Caki2 (cell line): ENCODE measurements around the gene FPGS. TPM values are rescaled to one million over a fixed set of nuclear protein-coding genes. Genes with fewer than 3 reads are reported as not detected.
"Not testable (repeated sequence)": the region's sequence is repeated elsewhere in the genome, so short reads cannot be mapped to it uniquely, and the experiment has no call there.

Experiments
- DNase-seq: peaks from one replicate; pipeline ENCODE4 v3.0.0-alpha.2; 2015; ENCODE audit warnings: low read depth
- in situ Hi-C: cut with HindIII; loops from 2 replicates; pipeline ENCODE4 v1.10.0; 2016; ENCODE audit warnings: low sequenced_read_pairs, low pct_unique_long_range_greater_than_20kb, mixed read lengths
- total RNA-seq: library from RNA; depleted of rRNA; stranded (reverse); fragments of >200 nt; shearing (Covaris generic); gene quantifications from 2 replicates; pipeline ENCODE4 v1.2.3, GENCODE V29; 2014; ENCODE audit warnings: low replicate concordance

Gene FPGS
- total RNA-seq, 1 experiment from 2014 or later: 76.5 TPM

DNA sequence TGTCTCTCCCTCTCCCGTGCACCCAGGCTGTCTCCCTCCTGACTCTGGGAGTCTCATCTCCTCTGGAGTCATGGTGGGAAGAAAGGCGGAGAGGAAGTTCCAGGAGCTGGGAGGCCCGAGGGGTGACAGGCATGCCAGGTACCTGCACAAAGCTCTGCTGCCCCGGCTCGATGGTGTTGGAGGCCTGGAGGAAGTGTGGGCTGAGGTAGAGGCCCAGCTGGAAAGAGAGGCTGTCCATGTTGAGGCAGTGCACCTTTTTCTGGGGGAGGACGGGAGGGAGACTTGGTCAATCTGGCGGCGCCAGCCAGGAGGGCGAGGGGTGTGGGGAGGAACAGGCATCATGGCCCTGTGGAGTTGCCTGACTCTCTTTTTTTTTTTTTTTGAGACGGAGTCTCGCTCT is 15.9 kb downstream of the FPGS start:
- in situ Hi-C loops: no loop called here
- DNase-seq: no peak

DNA sequence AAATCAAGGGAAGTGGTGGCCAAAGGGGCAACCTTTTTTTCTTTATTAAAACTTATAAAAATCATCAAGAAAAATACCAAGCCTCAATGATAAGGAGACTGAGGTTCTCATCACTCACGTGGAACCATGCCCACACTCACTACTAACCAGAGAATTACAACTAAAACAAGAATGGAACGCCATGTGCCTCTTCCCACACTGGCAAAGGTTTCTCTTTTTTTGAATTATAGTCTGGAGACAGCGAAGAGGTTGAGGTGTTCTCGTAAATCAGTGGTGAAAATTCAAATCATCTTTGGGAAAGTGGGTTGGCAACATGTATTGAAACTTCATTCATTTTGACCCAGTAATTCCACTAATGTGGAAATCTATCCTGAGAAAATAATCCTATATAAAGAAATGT is 19.4 kb downstream of the FPGS start:
- no peak for DNase-seq
- in situ Hi-C loops: no loop called here

DNA sequence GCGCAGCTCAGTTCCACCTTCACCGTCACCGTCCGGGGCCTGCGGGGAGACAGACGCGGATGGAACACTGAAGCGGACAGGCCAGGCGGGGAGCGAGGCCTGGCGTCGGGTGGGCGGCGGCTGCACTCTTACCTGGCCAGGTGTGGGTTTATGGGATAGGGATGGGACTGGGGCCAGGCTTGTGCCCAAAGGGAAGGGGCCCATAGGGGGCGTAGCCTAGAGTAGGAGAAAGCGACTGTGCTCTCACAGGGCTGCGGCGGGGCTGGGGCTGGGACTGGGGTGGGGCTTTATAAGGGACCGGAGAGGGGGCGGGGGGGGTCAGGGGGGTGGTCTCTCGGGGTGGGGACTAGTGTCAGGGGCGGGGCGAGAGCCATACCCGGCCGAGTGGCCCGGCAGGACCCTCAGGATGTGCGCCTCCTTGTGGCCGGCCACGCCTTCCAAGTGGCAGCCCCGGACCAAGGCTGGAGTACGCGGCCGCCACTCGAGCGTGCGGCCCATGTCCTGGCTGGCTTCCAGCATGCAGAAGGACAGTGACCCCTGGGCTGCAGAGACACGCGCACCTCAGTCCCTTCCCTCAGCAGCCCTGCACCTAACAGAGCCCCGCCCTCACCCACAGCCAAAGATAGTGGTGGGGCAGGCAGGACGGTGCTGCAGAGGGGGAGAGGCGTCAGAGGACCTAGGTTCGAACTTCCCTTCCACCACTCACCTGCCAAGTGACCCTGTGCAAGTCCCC is 22.8 kb downstream of the FPGS start:
- in situ Hi-C loops: no loop called here
- no peak for DNase-seq

DNA sequence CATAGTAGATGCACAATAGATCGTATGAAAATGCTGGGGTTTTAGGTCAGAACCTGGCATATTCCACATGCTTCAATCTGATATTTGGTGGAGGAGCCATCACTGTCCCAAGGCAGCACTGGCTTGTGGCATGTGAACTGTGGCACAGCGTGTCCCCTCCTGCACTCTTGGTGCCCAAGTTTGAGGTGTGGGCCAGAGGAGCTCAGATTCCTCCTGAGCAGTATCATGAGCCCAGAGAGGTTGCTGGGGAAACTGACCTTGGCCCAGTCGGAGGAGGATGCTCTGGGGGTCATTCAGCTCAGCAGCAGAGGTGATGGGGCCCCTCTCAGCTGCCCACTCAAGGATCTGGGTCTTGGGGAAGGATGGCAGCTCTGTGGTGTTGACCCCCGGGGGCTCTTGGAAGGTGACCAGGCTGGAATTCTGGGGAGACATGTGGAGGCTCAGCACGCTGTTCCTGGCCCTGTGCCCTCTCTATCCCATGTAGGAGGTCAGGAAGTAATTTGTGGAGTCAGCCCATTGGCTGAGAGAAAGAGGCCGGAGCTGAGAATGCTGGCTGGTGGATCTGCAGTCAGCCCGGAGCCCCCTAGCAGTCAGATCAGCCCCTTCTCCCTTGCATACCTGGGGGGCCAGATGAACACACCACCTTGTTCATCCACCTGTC is 23.7 kb downstream of the FPGS start:
- no peak for DNase-seq
- in situ Hi-C loops: no loop called here

DNA sequence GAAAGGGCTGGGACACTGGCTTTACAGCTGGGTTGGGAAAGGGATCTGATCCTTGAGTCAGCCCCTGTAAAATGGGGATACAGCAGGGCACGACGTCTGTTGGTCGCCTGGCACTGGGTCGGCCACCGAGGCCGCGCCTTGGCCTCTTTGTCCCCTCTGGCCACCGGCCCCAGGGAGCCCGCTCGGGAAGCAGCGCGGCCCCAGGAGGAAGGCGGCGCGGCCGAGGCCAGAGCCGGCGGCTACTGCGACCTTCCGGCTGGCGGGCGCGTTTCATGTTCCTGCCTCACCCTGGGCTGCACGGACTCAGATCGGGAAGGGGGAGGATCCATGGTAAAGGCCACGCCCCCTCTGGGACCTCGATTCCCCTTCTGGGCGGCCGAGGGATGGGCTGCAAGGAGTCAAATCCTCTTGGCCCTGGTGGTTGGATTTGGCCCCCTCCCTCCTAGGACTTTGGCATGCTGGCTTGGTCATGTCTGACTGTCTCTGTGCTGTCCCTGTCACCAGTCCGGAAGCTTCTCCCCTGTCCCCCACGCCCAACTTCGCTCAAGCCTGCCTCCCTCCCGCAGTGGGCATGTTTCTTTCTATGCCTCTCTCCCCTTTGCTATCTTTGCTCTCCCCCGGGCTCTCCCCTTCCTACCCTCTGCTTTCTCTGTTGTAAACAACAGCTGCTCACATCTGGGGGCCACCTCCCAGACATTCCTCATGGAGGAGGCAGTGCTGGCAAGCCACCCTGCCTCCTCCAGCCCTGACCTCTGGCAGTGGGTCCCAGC is 25.8 kb downstream of the FPGS start:
- DNase-seq: peak; percentile 32
- in situ Hi-C loops: no loop called here

DNA sequence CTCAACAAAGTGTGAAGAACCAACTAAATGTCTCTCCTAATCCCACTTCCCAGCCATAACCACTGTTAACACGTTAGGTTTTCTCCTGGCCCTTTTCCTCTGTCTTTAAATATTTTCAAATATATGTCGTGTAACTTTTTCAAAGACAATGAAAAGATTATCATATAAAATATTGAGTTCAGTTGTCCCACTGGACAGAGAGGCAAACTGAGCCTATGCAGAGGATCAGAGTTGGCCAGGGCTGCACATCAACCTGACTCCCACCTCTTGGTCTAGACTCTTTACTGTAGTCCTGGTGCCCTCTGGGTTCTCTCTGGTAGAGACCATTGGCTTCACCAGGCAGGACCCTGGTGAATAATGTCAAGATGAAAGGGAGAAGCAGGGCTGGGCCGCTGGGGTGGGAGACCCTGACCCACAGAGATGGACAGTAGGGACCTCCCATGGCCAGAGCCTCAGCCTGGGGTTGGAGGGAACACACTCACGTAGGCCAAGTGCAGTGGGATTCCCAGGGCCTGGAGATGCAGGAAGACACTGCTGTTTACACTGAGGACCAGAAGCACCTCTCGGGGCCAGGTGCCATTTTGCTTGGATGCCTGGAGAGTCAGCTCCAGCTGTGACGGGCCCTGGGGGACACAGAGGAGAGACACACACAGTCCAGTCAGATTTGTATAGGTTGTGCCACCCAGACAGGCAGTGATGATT is 26.7 kb downstream of the FPGS start:
- in situ Hi-C loops: no loop called here
- no peak for DNase-seq

DNA sequence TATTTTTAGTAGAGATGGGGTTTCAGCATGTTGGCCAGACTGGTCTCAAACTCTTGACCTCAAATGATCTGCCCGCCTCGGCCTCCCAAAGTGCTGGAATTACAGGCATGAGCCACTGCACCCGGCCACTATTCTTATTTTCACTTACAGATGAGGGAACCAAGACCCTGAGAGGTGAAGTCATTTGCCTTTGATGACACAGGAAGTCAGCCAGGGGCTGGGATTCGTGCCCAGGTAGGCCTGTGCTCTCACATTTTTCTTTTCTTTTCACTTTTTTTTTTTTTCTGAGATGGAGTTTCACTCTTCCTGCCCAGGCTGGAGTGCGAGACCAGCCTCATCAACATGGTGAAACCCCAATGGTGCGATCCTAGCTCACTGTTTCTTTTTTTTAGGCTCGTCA is 29.6 kb downstream of the FPGS start:
- in situ Hi-C loops: no loop called here
- no peak for DNase-seq

DNA sequence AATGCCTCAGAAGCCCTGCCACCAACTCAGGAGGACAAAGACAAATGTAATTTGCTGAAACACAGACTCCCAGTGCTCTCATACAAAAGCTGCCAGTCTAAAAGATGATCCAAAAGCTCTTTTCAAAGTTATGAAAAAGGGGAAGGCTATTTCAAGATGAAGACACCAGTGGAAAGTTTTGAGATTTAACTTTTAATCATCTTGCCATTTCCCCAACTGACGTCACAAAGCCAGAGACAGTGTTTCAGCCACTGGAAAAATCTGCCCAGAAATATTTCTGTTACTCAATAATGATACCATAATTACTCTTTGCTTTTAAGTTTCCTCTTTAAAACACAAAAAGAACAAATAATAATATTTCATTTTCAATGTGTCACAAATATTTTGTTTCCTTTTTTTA is 30.9 kb downstream of the FPGS start:
- in situ Hi-C loops: no loop called here
- no peak for DNase-seq

DNA sequence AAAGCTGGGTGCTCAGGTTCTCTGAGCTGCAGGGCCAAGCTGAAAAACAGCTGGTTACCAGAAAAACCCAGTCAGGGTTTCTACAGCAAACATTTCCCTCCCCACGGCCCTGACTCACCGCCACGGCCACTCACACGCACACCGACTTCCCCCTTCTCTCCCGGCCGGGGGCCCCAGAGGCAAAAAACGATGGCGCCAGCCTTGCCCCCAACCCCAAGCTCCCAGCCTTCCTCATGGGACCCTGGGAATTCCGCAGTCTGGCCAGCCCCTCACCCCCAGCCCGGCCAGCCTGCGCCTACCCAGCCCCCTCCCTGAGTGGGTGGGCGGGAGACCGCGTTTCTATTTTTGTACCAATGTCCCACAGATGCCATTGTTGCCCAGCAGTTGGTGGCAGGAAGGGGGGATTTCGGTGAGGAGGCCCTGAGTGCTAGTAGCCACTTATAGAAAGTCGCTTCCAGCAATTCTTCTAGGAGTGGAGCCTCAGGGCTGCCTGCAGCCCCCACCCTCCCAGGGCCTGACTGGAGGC is 33.4 kb downstream of the FPGS start:
- DNase-seq: no peak
- in situ Hi-C loops: no loop called here

DNA sequence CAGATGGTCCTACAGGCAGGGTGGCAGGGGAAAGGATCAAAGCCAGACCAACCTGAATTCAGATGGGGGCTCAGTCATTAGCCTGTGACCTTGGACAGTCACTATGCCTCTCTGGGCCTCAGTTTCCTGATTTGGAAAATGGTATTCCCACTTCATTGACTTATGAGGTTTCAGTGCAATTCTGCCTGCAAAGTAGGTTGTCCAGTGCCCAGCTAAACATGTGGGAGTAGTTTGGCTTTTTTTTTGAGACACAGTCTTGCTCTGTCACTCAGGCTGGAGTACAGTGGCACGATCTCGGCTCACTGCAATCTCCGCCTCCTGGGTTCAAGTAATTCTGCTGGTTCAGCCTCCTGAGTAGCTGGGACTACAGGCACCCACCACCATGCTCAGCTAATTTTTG is 33.9 kb downstream of the FPGS start:
- DNase-seq, in situ Hi-C loops: not testable (repeated sequence)

DNA sequence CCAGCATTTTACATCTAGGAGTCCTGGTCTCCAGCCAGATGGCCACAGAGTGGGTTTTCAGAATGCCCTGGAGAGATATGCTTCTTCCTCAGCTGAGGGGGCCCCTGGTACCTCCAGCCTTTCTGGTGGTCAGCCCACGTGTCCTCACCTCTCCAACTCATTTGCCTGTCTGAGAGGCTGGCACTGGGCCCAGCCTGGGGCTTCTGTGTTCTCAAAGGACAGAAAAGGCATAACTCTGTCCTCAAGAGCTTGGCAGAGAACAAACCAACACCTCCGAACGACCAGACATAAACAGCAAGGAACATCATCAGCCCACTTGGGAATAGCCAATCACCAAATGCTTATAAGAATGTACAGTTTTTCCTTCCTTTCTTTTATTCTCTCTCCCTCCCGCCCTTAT is 34.7 kb downstream of the FPGS start:
- in situ Hi-C loops: no loop called here
- DNase-seq: no peak

DNA sequence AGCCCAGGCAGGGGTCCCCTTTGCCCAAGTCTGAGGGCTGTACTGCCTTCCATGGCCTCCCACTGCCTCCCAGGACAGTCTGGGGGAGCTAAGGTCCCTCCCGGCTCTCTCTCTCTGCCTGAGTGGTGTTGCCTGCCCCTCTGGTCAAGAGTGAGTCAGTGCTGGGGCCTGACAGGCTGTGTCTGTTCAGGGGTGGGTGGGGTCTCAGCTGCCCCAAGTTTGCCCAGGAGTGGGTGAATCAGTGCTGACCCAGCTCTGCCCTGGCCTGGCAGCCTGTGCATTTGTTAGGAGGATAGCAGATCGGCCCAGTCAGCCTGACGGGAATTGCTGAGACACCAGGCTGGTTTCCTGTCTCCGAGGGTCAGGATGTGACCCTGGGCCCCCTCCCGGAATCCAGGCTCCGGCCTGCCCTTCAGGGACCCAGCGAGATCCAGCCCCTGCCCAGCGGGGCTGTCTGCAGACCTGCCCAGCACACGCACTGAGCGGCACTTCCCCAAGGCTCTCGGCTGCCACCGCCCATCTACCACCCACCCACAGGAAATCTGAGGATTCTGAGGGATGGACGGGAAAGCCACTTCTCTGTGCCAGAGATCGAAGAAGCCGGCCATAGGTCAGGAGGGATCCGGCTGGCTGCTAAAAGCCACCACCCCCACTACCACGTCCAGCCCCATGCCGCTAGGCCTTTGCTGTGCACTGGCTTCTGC is 35.8 kb downstream of the FPGS start:
- in situ Hi-C loops: no loop called here
- peak; percentile 48 for DNase-seq

DNA sequence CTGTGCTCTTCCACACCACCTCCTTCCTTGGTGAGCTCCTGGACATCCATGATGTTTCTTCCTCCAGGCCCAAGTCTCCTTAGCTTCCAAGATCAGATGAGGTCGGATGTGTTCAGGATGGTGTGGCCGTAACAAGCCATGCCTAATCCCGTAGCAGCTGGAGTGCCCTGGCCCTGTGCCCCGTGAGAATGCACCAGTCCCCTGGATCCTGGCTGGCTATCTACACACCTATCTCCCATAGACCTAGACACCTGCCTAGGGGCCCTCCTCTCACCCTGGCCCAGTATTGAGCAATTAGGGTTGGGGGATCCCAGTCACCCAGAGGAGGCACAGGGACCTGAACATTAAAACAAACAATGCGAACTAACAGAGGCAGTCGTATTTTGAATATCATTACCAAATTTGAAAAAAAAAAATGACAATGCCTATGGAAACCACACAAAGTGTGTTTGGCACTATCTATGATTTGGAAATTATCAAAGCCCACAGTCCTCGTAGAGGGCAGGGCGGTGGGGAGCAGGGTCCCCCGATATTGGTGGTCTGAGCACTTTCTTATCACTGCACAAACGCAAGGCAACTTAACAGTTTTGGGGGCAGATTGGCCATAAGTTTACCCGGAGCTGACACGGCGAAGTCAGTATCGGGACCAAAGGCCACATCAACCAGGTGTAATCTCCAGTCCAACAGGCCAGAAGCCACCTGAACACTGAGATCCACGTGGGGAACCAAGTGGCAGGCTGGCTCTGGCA is 38.6 kb downstream of the FPGS start:
- in situ Hi-C loops: no loop called here
- no peak for DNase-seq

DNA sequence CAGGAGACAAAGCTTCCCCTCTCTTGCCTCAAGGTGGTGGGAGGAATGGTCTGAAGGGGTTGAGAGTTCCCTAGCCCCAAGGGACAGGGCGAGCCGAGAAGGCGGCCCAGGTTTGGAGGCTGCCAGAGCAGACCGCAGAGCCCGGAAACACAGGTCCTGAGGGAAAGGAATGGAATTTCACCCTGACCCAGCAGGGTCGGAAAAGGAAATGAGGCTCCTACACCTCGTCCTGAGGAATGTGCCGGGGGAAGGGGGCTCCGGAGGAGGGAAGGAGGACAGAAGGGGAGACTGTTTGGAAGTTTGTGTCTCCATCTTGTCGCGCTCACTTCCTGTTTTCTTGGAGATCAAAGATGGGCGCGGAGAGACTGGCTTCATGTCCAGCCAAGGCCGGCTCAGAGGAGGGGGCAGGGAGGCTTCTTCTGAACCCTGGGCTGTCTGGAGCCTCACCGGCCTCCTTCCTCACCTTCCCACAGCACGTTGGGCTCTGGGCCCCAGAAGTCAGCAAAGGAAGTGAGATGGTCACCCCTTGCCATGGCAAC is 42.2 kb downstream of the FPGS start:
- in situ Hi-C loops: no loop called here
- DNase-seq: no peak

DNA sequence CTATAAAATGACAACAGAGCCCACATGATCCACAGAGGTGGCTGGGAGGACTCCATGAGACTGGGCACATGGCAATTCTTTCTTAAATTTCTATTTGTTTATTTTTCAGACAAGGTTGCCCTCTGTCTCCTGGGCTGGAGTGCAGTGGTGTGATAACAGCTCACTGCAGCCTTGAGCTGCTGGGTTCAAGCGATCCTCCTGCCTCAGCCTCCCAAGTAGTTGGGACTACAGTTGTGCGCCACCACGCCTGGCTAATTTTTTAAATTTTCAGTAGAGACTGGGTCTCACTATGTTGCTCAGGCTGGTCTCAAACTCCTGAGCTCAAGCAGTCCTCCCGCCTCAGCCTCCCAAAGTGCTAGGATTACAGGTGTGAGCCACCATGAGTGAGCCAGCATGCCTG is 42.9 kb downstream of the FPGS start:
- in situ Hi-C loops: not testable (repeated sequence)

DNA sequence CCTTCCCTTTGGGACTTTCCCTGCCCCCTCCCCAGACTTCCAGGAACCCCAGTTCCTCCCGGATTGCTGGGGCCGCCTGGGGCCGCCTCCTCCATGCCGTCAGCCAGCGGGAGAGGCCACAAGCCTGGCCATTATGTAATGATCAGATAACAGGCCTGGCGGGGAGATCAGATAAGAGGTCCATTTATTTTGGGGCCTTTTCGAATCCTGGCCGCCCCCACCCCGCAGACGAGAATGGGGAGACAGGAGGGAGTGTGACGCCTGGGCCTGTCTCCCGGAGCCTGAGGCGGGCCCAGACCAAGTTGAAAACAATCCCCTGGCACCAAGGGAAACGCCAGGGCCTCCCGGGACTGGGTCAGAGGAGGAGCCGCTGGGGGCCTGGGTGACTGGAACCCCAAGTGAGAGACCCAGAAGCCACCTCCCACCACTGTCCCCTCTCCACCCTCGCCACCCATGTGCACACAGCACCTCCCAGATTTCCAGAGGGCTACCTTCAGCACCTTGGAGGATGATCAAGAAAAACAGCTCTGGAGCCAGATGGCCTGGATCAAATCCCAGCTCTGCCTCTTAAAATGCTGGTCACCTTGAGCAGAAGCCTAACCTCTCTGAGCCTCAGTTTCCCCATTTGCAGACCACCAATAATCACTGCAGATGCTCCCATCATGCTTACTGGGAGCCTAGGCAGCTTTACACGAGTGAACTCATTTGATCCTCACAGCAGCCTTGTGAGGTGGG is 43.9 kb downstream of the FPGS start:
- DNase-seq: no peak
- in situ Hi-C loops: no loop called here

More for the DNA sequence above, 42.9 kb downstream of the FPGS start:
- not testable (repeated sequence) for DNase-seq

DNA sequence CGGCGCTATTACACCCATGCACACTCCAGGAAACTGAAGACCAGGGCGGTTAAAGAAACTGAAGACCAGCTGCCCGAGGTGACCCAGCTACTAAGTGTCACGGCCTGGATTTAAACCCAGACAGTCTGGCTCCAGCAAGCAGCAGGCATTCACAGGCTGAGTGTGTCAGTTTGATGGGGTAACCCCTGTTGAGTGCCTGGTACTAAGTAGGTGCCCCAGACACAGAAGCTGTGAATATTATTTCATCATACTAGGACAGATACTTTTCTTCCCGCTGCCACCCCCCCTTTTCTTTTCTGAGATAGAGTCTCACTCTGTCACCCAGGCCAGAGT is 44.5 kb downstream of the FPGS start:
- in situ Hi-C loops: no loop called here
- no peak for DNase-seq
